Measurements from ENCODE around the gene CNTFR. TPM values are rescaled to one million over a fixed set of nuclear protein-coding genes. Genes with fewer than 3 reads are reported as not detected.
A peak's percentile ranks its signal among the peaks of the same experiment; 100 is the strongest.

CNTFR gene
- total RNA-seq, 1 experiment from 2014 or later = 2.7 TPM

- in situ Hi-C loops (cut with HindIII; ENCODE audit: low pct_unique_long_range_greater_than_20kb, low sequenced_read_pairs) = no loop called here
- DNase-seq (ENCODE audit: low read depth, low spot score) = no peak
- Histone ChIP-seq H3K4me1 (ENCODE audit: control insufficient read depth, insufficient read depth, low read length) (peaks cover 3% of the 10 kb centered on the region; the same call in 1 of the 2 replicates), H3K27me3 (ENCODE audit: control insufficient read depth, insufficient read depth, low read length) (peaks cover 13% of the 10 kb centered on the region), H3K9me3 (ENCODE audit: control insufficient read depth, insufficient read depth, low read depth, low read length) (no peaks in the 10 kb centered on the region), H3K36me3 (ENCODE audit: control insufficient read depth, insufficient read depth, low read length) (no peaks in the 10 kb centered on the region), H3K27ac (ENCODE audit: low read length) (no peak overlapping the region), H3K4me3 (ENCODE audit: low read depth in 2 of 2, low read length in 2 of 2) (no peak overlapping the region)
- CTCF ChIA-PET = interaction anchor here (0.9 to 1.0 kb wide), 2 partner anchors 19 to 72 kb away, joined by 3 read pairs; no protein-coding TSS in a partner anchor
- intact Hi-C loops (cut with micrococcal nuclease; ENCODE audit: unreplicated experiment) = no loop called here
- ATAC-seq = no peak
- POLR2A ChIA-PET = no interaction called here
- TF ChIP-seq CTCF (IDR thresholded peaks at IDR 0.05) = no peak
- no peak for TF ChIP-seq REST (IDR thresholded peaks at IDR 0.05; ENCODE audit: insufficient read depth in 1 of 2, low read depth in 2 of 2, low read length in 1 of 2)
- TF ChIP-seq POLR2AphosphoS5 (IDR thresholded peaks at IDR 0.05; ENCODE audit: low read depth, low read length) = no peak
- no peak for TF ChIP-seq TCF7L2 (IDR thresholded peaks at IDR 0.05; ENCODE audit: low read depth, low read length)
- TF ChIP-seq SIN3A (IDR thresholded peaks at IDR 0.05; ENCODE audit: borderline replicate concordance, insufficient read depth, low read depth, low read length) = no peak
- no TSS peak for BruUV-seq (replicated peaks)
These were observed 41.1 kb upstream of the CNTFR start for GRCh38 chr9:34630402-34631154.

DNA sequence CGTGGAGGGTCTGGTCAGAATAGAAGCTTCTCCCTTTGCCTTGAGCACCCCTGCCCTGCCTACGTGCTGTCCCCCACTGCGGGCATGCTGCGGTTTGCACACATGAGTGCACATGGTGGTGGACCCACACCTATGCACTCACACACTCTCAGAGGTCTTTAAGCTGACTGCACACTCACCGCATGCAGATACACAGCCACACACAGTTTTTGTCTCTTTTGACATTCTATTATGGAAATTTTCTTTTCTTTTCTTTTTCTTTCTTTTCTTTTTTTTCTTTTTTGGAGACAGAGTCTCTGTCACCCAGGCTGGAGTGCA lies 39.9 kb upstream of the CNTFR start:
- intact Hi-C loops (cut with micrococcal nuclease; ENCODE audit: unreplicated experiment) = no loop called here
- no peaks in the 10 kb centered on the region for H3K36me3 ChIP-seq (ENCODE audit: control insufficient read depth, insufficient read depth, low read length)
- BruUV-seq (replicated peaks) = no TSS peak
- in situ Hi-C loops (cut with HindIII; ENCODE audit: low pct_unique_long_range_greater_than_20kb, low sequenced_read_pairs) = no loop called here
- no peak for ATAC-seq
- H3K4me3 ChIP-seq (ENCODE audit: low read depth in 2 of 2, low read length in 2 of 2) = peak overlapping the region; percentile 39 to 54
- DNase-seq (ENCODE audit: low read depth, low spot score) = no peak
- POLR2A ChIA-PET = interaction anchor here (1.1 kb wide), 1 partner anchor 9 kb away, joined by 4 read pairs; the partner anchor contains the start of gene DCTN3
- TF ChIP-seq REST (IDR thresholded peaks at IDR 0.05; ENCODE audit: insufficient read depth in 1 of 2, low read depth in 2 of 2, low read length in 1 of 2) = no peak
- no peak for TF ChIP-seq CTCF (IDR thresholded peaks at IDR 0.05)
- no peak for TF ChIP-seq POLR2AphosphoS5 (IDR thresholded peaks at IDR 0.05; ENCODE audit: low read depth, low read length)
- no peak for TF ChIP-seq TCF7L2 (IDR thresholded peaks at IDR 0.05; ENCODE audit: low read depth, low read length)
- TF ChIP-seq SIN3A (IDR thresholded peaks at IDR 0.05; ENCODE audit: borderline replicate concordance, insufficient read depth, low read depth, low read length) = no peak
- no peaks in the 10 kb centered on the region for H3K9me3 ChIP-seq (ENCODE audit: control insufficient read depth, insufficient read depth, low read depth, low read length)
- H3K4me1 ChIP-seq (ENCODE audit: control insufficient read depth, insufficient read depth, low read length) = peaks cover 3% of the 10 kb centered on the region; the same call in 1 of the 2 replicates
- CTCF ChIA-PET = interaction anchor here (0.6 to 1.0 kb wide), 2 partner anchors 18 to 603 kb away, joined by 3 read pairs; no protein-coding TSS in a partner anchor
- no peak overlapping the region for H3K27ac ChIP-seq (ENCODE audit: low read length)
- peaks cover 13% of the 10 kb centered on the region for H3K27me3 ChIP-seq (ENCODE audit: control insufficient read depth, insufficient read depth, low read length)
